Liver (tissue), 9 donors: ENCODE results near the gene NELL1. TPM values are rescaled to one million over a fixed set of nuclear protein-coding genes. Genes with fewer than 3 reads are reported as not detected.

ENCODE experiments used
- DNase-seq: peaks from one replicate; pipeline ENCODE4 v3.0.0-alpha.2; 2017; ENCODE audit warnings: low spot score
- H3K27ac ChIP-seq, 2 donors: one replicate each; pipeline ENCODE4 v1.7.0; 2013; ENCODE audit warnings: inconsistent platforms in 2 of 2, low read length in 2 of 2, control low read depth in 1 of 2, low read depth in 1 of 2, mild to moderate bottlenecking in 1 of 2
- H3K27me3 ChIP-seq, 4 donors: one replicate each; pipeline versions ENCODE4 v1.6.1 to v1.7.0; 2013; ENCODE audit warnings: low read length in 3 of 4, inconsistent platforms in 1 of 4, mild to moderate bottlenecking in 1 of 4, moderate library complexity in 1 of 4; ENCODE audit not compliant: control insufficient read depth in 4 of 4, insufficient read depth in 4 of 4
- H3K36me3 ChIP-seq, 4 donors: one replicate each; pipeline versions ENCODE4 v1.6.1 to v1.7.0; 2013; ENCODE audit warnings: low read length in 3 of 4, mild to moderate bottlenecking in 3 of 4, low read depth in 1 of 4, moderate library complexity in 1 of 4; ENCODE audit not compliant: control insufficient read depth in 4 of 4, insufficient read depth in 3 of 4
- H3K4me1 ChIP-seq, 4 donors: one replicate each; pipeline versions ENCODE4 v1.6.1 to v1.7.0; 2013; ENCODE audit warnings: low read length in 3 of 4, mild to moderate bottlenecking in 3 of 4, moderate library complexity in 1 of 4; ENCODE audit not compliant: control insufficient read depth in 4 of 4, insufficient read depth in 4 of 4
- H3K4me3 ChIP-seq, 3 donors: one replicate each; pipeline versions ENCODE4 v1.6.1 to v1.7.0; 2013; ENCODE audit warnings: low read length in 3 of 3, control low read depth in 1 of 3, low read depth in 1 of 3, mild to moderate bottlenecking in 1 of 3
- H3K9ac ChIP-seq, 2 donors: one replicate each; pipeline ENCODE4 v1.7.0; 2013; ENCODE audit warnings: low read length in 2 of 2, mild to moderate bottlenecking in 2 of 2, moderate library complexity in 2 of 2, control low read depth in 1 of 2, low read depth in 1 of 2
- H3K9me3 ChIP-seq, 4 donors: one replicate each; pipeline versions ENCODE4 v1.6.1 to v1.7.0; 2013; ENCODE audit warnings: low read length in 3 of 4; ENCODE audit not compliant: control insufficient read depth in 4 of 4
- EGR1 ChIP-seq, 2 donors: IDR thresholded peaks; 2 replicates each; pipeline ENCODE4 v1.6.1; 2016 to 2018; ENCODE audit warnings: antibody characterized with exemption in 2 of 2, low read depth in 2 of 2
- FOXA1 ChIP-seq: IDR thresholded peaks from 2 replicates; pipeline ENCODE4 v1.6.1; 2016; ENCODE audit warnings: antibody characterized with exemption
- GABPA ChIP-seq, 2 donors: IDR thresholded peaks in 1 of 2; conservative IDR thresholded peaks in 1 of 2; 2 replicates each; pipeline ENCODE4 v1.6.1; 2016; ENCODE audit warnings: antibody characterized with exemption in 2 of 2, mild to moderate bottlenecking in 1 of 2, moderate library complexity in 1 of 2
- HNF4A ChIP-seq, 2 donors: conservative IDR thresholded peaks; 2 replicates each; pipeline ENCODE4 v1.6.1; 2016; ENCODE audit warnings: antibody characterized with exemption in 2 of 2, mild to moderate bottlenecking in 2 of 2
- HNF4G ChIP-seq: IDR thresholded peaks from 2 replicates; pipeline ENCODE4 v1.6.1; 2016; ENCODE audit warnings: antibody characterized with exemption
- JUND ChIP-seq, 2 donors: IDR thresholded peaks; 2 replicates each; pipeline ENCODE4 v1.6.1; 2016; ENCODE audit warnings: antibody characterized with exemption in 2 of 2
- NR2F2 ChIP-seq: IDR thresholded peaks from 2 replicates; pipeline ENCODE4 v1.6.1; 2016; ENCODE audit warnings: antibody characterized with exemption
- RAD21 ChIP-seq, 2 donors: IDR thresholded peaks; 2 replicates each; pipeline ENCODE4 v1.6.1; 2016; ENCODE audit warnings: antibody characterized with exemption in 2 of 2, mild to moderate bottlenecking in 2 of 2
- RXRA ChIP-seq, 2 donors: IDR thresholded peaks; 2 replicates each; pipeline ENCODE4 v1.6.1; 2017 to 2018; ENCODE audit warnings: antibody characterized with exemption in 2 of 2, mild to moderate bottlenecking in 1 of 2
- TAF1 ChIP-seq: conservative IDR thresholded peaks from 2 replicates; pipeline ENCODE4 v1.6.1; 2016; ENCODE audit warnings: antibody characterized with exemption, mild to moderate bottlenecking
- YY1 ChIP-seq: IDR thresholded peaks from 2 replicates; pipeline ENCODE4 v1.6.1; 2016; ENCODE audit warnings: antibody characterized with exemption, mild to moderate bottlenecking
- WGBS: extraction: QIAGEN DNeasy Blood & Tissue Kit; methylation state at CpG from one replicate; pipeline ENCODE4 v1.1.7; 2013; 5-methylcytosine and 5-hydroxymethylcytosine counted together
- polyA plus RNA-seq, 2 donors: library from polyadenylated mRNA; stranded (reverse) in 1 of 2; unstranded in 1 of 2; fragments of 200-250 nt in 1 of 2; fragments of >200 nt in 1 of 2; fragmentation: Nextera tagmentation in 1 of 2; extraction: Ambion mirVana in 1 of 2; gene quantifications; one replicate each; pipeline versions ENCODE4 v1.2.1 to v1.2.3, GENCODE V29; 2013 to 2015
- total RNA-seq, 2 donors: library from RNA; depleted of rRNA; stranded (reverse); fragments of >200 nt; gene quantifications; one replicate each; pipeline ENCODE4 v1.2.3, GENCODE V29; 2014
- TF ChIP-seq, protein P1 (sequence below): IDR thresholded peaks from 2 replicates; pipeline ENCODE4 v1.6.1; 2016; ENCODE audit warnings: antibody characterized with exemption, mild to moderate bottlenecking
- TF ChIP-seq, protein P2 (sequence below): IDR thresholded peaks from 2 replicates; pipeline ENCODE4 v1.6.1; 2016; ENCODE audit warnings: antibody characterized with exemption
- TF ChIP-seq, protein P3 (sequence below): IDR thresholded peaks from 2 replicates; pipeline ENCODE4 v1.6.1; 2016; ENCODE audit warnings: antibody characterized with exemption
- TF ChIP-seq, protein P4 (sequence below): IDR thresholded peaks from 2 replicates; pipeline ENCODE4 v1.6.1; 2016; ENCODE audit warnings: antibody characterized with exemption
- donor health status: healthy.
- donor health status: healthy.
- donor health status: healthy.
- donor health status: healthy.
- donor health status: healthy.

NELL1 gene
- total and polyA plus RNA-seq, 4 donors, result not detected

DNA sequence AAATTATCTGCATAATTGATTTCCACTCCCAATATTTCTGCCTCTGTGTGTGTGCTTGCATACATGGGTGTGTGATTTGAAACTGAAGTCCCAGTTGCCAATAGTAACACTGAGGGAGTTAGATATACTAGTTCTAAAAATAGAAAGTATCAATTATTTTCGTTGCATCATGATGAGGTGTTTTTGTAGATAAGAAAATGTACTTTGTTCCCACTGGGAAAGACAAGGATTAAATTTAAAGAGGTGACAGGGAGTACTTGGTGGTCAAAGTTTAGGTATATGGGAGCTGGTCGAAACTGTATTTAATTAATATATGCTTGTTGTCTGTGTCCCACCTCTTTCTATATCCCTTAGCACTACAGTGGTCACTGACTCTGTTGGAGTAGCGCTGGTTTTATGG lies 444.5 kb downstream of the NELL1 start (continued):
- TF ChIP-seq, protein P1, sequence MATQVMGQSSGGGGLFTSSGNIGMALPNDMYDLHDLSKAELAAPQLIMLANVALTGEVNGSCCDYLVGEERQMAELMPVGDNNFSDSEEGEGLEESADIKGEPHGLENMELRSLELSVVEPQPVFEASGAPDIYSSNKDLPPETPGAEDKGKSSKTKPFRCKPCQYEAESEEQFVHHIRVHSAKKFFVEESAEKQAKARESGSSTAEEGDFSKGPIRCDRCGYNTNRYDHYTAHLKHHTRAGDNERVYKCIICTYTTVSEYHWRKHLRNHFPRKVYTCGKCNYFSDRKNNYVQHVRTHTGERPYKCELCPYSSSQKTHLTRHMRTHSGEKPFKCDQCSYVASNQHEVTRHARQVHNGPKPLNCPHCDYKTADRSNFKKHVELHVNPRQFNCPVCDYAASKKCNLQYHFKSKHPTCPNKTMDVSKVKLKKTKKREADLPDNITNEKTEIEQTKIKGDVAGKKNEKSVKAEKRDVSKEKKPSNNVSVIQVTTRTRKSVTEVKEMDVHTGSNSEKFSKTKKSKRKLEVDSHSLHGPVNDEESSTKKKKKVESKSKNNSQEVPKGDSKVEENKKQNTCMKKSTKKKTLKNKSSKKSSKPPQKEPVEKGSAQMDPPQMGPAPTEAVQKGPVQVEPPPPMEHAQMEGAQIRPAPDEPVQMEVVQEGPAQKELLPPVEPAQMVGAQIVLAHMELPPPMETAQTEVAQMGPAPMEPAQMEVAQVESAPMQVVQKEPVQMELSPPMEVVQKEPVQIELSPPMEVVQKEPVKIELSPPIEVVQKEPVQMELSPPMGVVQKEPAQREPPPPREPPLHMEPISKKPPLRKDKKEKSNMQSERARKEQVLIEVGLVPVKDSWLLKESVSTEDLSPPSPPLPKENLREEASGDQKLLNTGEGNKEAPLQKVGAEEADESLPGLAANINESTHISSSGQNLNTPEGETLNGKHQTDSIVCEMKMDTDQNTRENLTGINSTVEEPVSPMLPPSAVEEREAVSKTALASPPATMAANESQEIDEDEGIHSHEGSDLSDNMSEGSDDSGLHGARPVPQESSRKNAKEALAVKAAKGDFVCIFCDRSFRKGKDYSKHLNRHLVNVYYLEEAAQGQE, result no peak
- TF ChIP-seq RXRA (IDR thresholded peaks at IDR 0.05) (no peak), YY1 (no peak)

DNA sequence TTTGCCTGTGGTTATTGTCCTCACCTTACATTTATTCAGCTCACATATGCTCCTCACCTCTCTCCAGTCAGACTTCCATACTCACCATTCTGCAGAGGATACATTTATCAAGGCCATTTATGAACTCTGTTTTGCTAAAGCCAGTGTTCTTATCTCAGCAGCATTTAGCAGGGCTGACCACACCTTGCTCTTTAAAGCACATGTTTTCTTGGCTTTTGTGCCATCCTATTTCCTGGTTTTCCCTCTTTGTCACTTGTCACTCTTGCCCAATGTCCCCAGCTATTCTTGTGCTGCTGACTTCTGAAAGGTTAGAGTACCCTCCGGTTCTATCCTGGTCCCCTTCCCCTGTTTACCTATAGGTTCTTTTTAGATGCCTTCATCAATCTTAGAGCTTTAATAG lies 446.6 kb downstream of the NELL1 start:
- Histone ChIP-seq H3K27ac (no peak overlapping the region), H3K27me3 (no peaks in the 10 kb centered on the region), H3K4me3 (no peak overlapping the region), H3K9ac (no peak overlapping the region), H3K36me3 (no peaks in the 10 kb centered on the region), H3K9me3 (no peaks in the 10 kb centered on the region), H3K4me1 (no peaks in the 10 kb centered on the region)
- TF ChIP-seq RAD21 (IDR thresholded peaks at IDR 0.05) (no peak), TAF1 (no peak), RXRA (IDR thresholded peaks at IDR 0.05) (no peak), FOXA1 (no peak), JUND (IDR thresholded peaks at IDR 0.05) (no peak), HNF4G (no peak), EGR1 (IDR thresholded peaks at IDR 0.05; ENCODE audit: low read depth in 2 of 2) (no peak), YY1 (no peak), HNF4A (conservative IDR thresholded peaks at IDR 0.05) (no peak), GABPA (IDR thresholded peaks at IDR 0.05 in 1 of 2, conservative IDR thresholded peaks at IDR 0.05 in 1 of 2) (no peak), NR2F2 (no peak)
- TF ChIP-seq, protein P2, sequence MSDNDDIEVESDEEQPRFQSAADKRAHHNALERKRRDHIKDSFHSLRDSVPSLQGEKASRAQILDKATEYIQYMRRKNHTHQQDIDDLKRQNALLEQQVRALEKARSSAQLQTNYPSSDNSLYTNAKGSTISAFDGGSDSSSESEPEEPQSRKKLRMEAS, result no peak
- TF ChIP-seq, protein P3, sequence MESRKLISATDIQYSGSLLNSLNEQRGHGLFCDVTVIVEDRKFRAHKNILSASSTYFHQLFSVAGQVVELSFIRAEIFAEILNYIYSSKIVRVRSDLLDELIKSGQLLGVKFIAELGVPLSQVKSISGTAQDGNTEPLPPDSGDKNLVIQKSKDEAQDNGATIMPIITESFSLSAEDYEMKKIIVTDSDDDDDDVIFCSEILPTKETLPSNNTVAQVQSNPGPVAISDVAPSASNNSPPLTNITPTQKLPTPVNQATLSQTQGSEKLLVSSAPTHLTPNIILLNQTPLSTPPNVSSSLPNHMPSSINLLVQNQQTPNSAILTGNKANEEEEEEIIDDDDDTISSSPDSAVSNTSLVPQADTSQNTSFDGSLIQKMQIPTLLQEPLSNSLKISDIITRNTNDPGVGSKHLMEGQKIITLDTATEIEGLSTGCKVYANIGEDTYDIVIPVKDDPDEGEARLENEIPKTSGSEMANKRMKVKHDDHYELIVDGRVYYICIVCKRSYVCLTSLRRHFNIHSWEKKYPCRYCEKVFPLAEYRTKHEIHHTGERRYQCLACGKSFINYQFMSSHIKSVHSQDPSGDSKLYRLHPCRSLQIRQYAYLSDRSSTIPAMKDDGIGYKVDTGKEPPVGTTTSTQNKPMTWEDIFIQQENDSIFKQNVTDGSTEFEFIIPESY, result no peak
- TF ChIP-seq, protein P4, sequence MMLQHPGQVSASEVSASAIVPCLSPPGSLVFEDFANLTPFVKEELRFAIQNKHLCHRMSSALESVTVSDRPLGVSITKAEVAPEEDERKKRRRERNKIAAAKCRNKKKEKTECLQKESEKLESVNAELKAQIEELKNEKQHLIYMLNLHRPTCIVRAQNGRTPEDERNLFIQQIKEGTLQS, result no peak
- TF ChIP-seq, protein P1, result no peak
- 80% methylated on average over 1 of the region's 1 CpG for WGBS
- DNase-seq, result no peak
